Gastroesophageal sphincter (tissue), 4 donors: ENCODE results near the gene PNRC1. TPM values are rescaled to one million over a fixed set of nuclear protein-coding genes. Genes with fewer than 3 reads are reported as not detected.
"Not testable (repeated sequence)": the region's sequence is repeated elsewhere in the genome, so short reads cannot be mapped to it uniquely, and the experiment has no call there.

ENCODE experiments used
- ATAC-seq: fragments of 150-250 bp; one replicate; pipeline ENCODE4 v1.9.1; 2016; ENCODE audit warnings: mild to moderate bottlenecking, moderate library complexity
- H3K27ac ChIP-seq, 4 donors: fragments of 200-600 bp; sonication (generic) in 3 of 4; 1 replicate in 3 of 4; 2 replicates in 1 of 4; pipeline ENCODE4 v1.5.1; 2016 to 2019
- H3K27me3 ChIP-seq: fragments of 200-600 bp; sonication (generic); one replicate; pipeline ENCODE4 v1.5.1; 2019
- H3K36me3 ChIP-seq, 2 donors: fragments of 200-600 bp; sonication (generic); one replicate each; pipeline ENCODE4 v1.5.1; 2019; ENCODE audit warnings: control low read depth in 1 of 2
- H3K4me1 ChIP-seq, 3 donors: fragments of 200-600 bp; sonication (generic); 1 replicate in 2 of 3; 2 replicates in 1 of 3; pipeline ENCODE4 v1.5.1; 2016 to 2019; ENCODE audit warnings: control low read depth in 2 of 3
- H3K4me3 ChIP-seq, 2 donors: fragments of 200-600 bp; sonication (generic); one replicate each; pipeline ENCODE4 v1.5.1; 2019; ENCODE audit warnings: mild to moderate bottlenecking in 1 of 2, moderate library complexity in 1 of 2
- H3K9me3 ChIP-seq, 3 donors: fragments of 200-600 bp; sonication (generic); one replicate each; pipeline ENCODE4 v1.5.1; 2017 to 2019; ENCODE audit warnings: control low read depth in 2 of 3
- EP300 ChIP-seq: sonication (generic); formaldehyde crosslinking; IDR thresholded peaks from one replicate; pipeline ENCODE4 v1.6.1; 2017; ENCODE audit warnings: antibody characterized with exemption, mild to moderate bottlenecking
- POLR2A ChIP-seq, 2 donors: fragments of 450-650 bp; IDR thresholded peaks; one replicate each; pipeline ENCODE4 v1.6.1; 2017; ENCODE audit warnings: antibody characterized with exemption in 2 of 2, mild to moderate bottlenecking in 2 of 2, moderate library complexity in 1 of 2
- POLR2AphosphoS5 ChIP-seq: sonication (generic); formaldehyde crosslinking; IDR thresholded peaks from one replicate; pipeline ENCODE4 v1.6.1; 2017; ENCODE audit warnings: antibody characterized with exemption
- WGBS, 2 donors: methylation state at CpG; one replicate each; pipeline ENCODE4 v1.1.5; 2018; ENCODE audit warnings: low coverage in 1 of 2; 5-methylcytosine and 5-hydroxymethylcytosine counted together
- total RNA-seq, 4 donors: library from RNA; depleted of rRNA; stranded (reverse); fragments of >200 nt; gene quantifications; one replicate each; pipeline ENCODE4 v1.1.0, GENCODE V29; 2016
- TF ChIP-seq, protein P1 (sequence below), 4 experiments: fragments of 200-600 bp in 2 of 4; fragments of 450-650 bp in 2 of 4; sonication (generic) in 1 of 4; IDR thresholded peaks; one replicate each; pipeline ENCODE4 v1.5.1; 2017 to 2019; ENCODE audit warnings: antibody characterized with exemption in 4 of 4, mild to moderate bottlenecking in 2 of 4, moderate library complexity in 2 of 4

PNRC1 gene
- 100 to 1,000 TPM; 316 to 349 (median 331) TPM for total RNA-seq

DNA sequence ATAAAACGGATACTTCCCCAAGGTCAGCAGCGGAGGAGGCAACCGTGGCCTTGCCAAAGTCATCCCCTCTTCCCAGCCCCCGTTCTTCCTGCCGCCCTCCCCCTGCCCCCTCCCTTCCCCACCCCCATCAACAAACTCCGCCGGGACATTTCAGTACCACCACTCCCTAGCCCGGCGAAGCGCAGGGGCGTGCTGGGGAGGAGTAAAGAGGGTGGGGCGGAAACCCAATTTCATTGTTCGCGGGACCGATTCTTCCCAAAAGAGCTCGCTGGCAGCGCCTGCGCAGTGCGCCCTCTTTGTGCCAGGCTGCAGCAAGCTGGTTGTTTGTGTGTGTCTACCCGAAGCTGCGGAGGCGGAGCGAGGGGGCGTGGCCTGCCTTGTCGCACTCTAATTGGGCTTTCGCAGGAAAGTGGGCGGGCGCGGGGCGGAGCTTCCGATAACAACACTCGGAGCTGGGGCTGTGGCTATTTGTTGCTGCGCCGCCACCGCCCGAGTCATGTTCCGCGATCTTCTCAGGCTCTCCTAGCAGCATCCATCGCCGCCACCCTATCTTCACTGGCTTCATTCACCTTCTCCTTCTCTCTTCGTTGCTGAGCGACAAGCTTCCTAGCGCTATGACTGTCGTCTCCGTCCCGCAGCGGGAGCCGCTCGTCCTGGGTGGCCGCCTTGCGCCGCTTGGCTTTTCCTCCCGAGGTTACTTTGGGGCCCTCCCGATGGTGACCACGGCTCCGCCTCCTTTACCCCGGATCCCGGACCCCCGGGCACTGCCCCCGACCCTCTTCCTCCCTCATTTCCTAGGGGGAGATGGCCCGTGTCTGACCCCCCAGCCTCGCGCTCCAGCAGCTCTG is at the start of gene PNRC1:
PNRC1 (plus strand) TSS at position 471 of the 848 bp plus-strand sequence; CDS start at position 615, 144 bp downstream.
- Histone ChIP-seq H3K36me3 (peaks cover 0 to 19% of the 10 kb centered on the region in 2 donors), H3K4me3 (peak within 1 kb of the TSS; percentile 85 to 96), H3K4me1 (peaks cover 3 to 37% (median 24%) of the 10 kb centered on the region in 3 donors), H3K27ac (peak within 1 kb of the TSS; percentile 99 to 100 (median 100)), H3K9me3 (no peaks in the 10 kb centered on the region), H3K27me3 (no peaks in the 10 kb centered on the region)
- TF ChIP-seq, protein P1, sequence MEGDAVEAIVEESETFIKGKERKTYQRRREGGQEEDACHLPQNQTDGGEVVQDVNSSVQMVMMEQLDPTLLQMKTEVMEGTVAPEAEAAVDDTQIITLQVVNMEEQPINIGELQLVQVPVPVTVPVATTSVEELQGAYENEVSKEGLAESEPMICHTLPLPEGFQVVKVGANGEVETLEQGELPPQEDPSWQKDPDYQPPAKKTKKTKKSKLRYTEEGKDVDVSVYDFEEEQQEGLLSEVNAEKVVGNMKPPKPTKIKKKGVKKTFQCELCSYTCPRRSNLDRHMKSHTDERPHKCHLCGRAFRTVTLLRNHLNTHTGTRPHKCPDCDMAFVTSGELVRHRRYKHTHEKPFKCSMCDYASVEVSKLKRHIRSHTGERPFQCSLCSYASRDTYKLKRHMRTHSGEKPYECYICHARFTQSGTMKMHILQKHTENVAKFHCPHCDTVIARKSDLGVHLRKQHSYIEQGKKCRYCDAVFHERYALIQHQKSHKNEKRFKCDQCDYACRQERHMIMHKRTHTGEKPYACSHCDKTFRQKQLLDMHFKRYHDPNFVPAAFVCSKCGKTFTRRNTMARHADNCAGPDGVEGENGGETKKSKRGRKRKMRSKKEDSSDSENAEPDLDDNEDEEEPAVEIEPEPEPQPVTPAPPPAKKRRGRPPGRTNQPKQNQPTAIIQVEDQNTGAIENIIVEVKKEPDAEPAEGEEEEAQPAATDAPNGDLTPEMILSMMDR (IDR thresholded peaks at IDR 0.05), result no peak
- TF ChIP-seq POLR2AphosphoS5 (peak; percentile 100), POLR2A (IDR thresholded peaks at IDR 0.05) (peak; percentile 100)
- 0 to 1% methylated on average over 1 to 32 of the region's 63 CpGs for WGBS, 2 donors
- peak; percentile 88 for ATAC-seq

DNA sequence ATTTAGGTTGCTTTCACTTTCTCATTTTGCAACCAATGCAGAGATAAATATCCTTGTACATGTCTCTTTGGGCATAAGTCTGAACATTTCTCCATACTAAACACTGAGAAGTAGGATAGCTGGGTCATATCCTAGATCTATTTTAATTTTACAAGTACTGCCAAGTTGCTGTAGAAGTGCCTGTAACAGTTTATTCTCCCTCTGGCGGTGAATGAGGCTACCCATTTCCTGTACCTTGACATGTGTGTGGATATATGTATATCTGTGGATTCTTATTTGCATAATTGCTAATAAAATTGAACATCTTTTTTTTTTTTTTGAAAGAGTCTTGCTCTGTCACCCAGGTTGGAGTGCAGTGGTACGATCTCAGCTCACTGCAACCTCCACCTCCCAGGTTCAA is 48.0 kb upstream of the PNRC1 start:
- no peaks in the 10 kb centered on the region for H3K36me3 ChIP-seq
- WGBS, 2 donors, result 20 to 30% methylated on average over 1 of the region's 2 CpGs
- peaks cover 2 to 46% (median 9%) of the 10 kb centered on the region in 3 donors for H3K4me1 ChIP-seq
- H3K9me3 ChIP-seq, result peaks cover 0 to 3% (median 0%) of the 10 kb centered on the region in 3 donors
- H3K27ac ChIP-seq, result no peak overlapping the region
- H3K27me3 ChIP-seq, result no peaks in the 10 kb centered on the region
- ATAC-seq, result no peak
- TF ChIP-seq POLR2AphosphoS5, result no peak
- TF ChIP-seq EP300, result no peak
- TF ChIP-seq, protein P1 (IDR thresholded peaks at IDR 0.05), result peak; percentile 15 to 71 (median 49)
- no peak for TF ChIP-seq POLR2A (IDR thresholded peaks at IDR 0.05)
- H3K4me3 ChIP-seq, result no peak overlapping the region

DNA sequence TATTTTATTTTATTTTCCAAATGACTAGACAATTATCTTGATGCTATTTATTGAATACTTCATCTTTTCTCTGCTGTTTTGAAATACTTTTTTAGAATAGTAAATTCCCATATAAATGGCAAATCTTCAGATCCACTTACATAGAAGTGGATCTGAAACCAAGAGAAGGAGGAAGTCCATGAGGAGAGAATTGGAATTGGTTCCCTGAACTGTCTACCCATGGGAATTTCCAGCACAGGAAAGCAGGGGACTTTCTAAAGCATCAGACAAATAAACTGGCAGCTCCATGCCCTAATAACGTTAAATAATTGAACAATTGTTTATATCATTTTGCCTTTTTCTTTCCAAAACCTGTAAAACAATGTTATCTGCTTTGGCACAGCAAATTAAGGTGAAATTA is 47.1 kb upstream of the PNRC1 start:
- H3K27ac ChIP-seq, result no peak overlapping the region
- H3K9me3 ChIP-seq, result peaks cover 0 to 10% (median 0%) of the 10 kb centered on the region in 3 donors
- no peaks in the 10 kb centered on the region for H3K27me3 ChIP-seq
- ATAC-seq, result no peak
- TF ChIP-seq POLR2A (IDR thresholded peaks at IDR 0.05) (no peak), POLR2AphosphoS5 (no peak)
- TF ChIP-seq, protein P1 (IDR thresholded peaks at IDR 0.05), result no peak
- H3K4me1 ChIP-seq, result peaks cover 2 to 46% (median 9%) of the 10 kb centered on the region in 3 donors
- H3K36me3 ChIP-seq, result no peaks in the 10 kb centered on the region
- H3K4me3 ChIP-seq, result no peak overlapping the region
- WGBS, 2 donors, result 33 to 38% methylated on average over 1 of the region's 1 CpG

DNA sequence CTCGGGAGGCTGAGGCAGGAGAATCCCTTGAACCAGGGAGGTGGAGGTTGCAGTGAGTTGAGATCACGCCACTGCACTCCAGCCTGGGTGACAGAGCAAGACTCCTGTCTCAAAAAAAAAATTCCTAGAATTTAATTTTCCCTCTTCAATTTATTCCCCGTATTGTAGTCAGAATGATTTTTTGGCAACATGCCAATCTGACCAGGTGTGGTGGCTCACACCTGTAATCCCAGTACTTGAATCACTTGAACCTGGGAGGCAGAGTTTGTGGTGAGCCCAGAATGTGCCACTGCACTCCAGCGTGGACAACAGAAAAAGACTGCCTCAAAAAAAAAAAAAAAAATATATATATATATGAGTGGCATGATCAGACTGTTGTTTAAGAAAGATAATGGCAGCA is 46.4 kb upstream of the PNRC1 start:
- H3K27me3 ChIP-seq, H3K4me3 ChIP-seq, H3K36me3 ChIP-seq, ATAC-seq: not testable (repeated sequence)
- WGBS, 2 donors, result 70% methylated on average over 4 of the region's 4 CpGs; no CpG with 5 or more reads in 1 of the 2 donors
- peaks cover 0 to 10% (median 0%) of the 10 kb centered on the region in 3 donors for H3K9me3 ChIP-seq
- H3K27ac ChIP-seq, result peak overlapping the region; percentile 85 to 97 (median 91)
- peaks cover 2 to 46% (median 9%) of the 10 kb centered on the region in 3 donors for H3K4me1 ChIP-seq

DNA sequence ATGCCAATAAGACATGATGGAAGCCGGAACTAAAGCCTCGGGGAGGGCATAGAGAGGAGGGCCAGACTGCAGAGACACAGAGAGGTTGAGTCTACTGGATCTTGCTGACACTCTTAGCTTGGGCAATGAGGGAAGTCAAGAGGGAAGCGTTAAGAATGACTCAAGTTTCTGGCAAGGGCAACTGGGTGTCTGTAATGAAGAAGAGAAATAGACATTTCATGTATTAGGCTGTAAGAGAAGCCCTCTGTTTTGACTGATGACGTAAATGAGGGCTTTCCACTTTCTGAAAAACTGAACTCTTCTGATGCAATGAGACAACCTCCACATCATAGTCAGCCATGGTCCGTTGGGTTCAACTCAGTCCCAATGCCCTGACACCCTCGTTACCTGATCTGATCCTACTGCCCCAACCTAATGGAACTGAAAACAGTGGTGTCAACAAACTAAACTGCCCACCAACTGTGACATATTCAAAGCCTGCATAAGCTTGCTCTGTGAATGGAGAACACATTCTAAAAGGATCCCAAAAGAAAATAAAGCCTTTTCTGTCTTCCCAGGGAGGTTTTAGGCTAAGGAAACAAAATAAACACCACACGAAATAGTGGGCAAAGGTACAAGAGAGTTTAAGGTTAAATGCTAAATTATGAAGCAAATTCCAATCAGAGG is 45.8 kb upstream of the PNRC1 start:
- Histone ChIP-seq H3K27ac (peak overlapping the region; percentile 85 to 97 (median 91)), H3K9me3 (peaks cover 0 to 10% (median 0%) of the 10 kb centered on the region in 3 donors), H3K27me3 (no peaks in the 10 kb centered on the region), H3K36me3 (no peaks in the 10 kb centered on the region), H3K4me3 (no peak overlapping the region), H3K4me1 (peaks cover 2 to 46% (median 9%) of the 10 kb centered on the region in 3 donors)
- TF ChIP-seq POLR2AphosphoS5, result peak; percentile 67
- TF ChIP-seq EP300, result no peak
- peak; percentile 50 for ATAC-seq
- WGBS, 2 donors, result 35 to 54% methylated on average over 4 to 7 of the region's 7 CpGs
